WTC11 (cell line): ENCODE measurements around the gene PLEKHB1.

ENCODE experiments used
- MLX ChIP-seq: sonication (generic); formaldehyde crosslinking; IDR thresholded peaks from 2 replicates; pipeline ENCODE4 v1.8.1; 2023; ENCODE audit warnings: mild to moderate bottlenecking, missing genetic modification reagents, moderate library complexity
- SP1 ChIP-seq: sonication (generic); formaldehyde crosslinking; conservative IDR thresholded peaks from 2 replicates; pipeline ENCODE4 v1.8.1; 2022; ENCODE audit warnings: missing genetic modification reagents
- USF2 ChIP-seq: sonication (generic); formaldehyde crosslinking; IDR thresholded peaks from 2 replicates; pipeline ENCODE4 v1.8.1; 2023; ENCODE audit warnings: mild to moderate bottlenecking, missing genetic modification reagents, moderate library complexity
- TF ChIP-seq, protein P1 (sequence below): sonication (generic); formaldehyde crosslinking; IDR thresholded peaks from 2 replicates; pipeline ENCODE4 v1.8.1; 2022; ENCODE audit warnings: missing genetic modification reagents, borderline replicate concordance
- TF ChIP-seq, protein P2 (sequence below): sonication (generic); formaldehyde crosslinking; IDR thresholded peaks from 2 replicates; pipeline ENCODE4 v1.8.0; 2022; ENCODE audit warnings: mild to moderate bottlenecking, missing genetic modification reagents

DNA sequence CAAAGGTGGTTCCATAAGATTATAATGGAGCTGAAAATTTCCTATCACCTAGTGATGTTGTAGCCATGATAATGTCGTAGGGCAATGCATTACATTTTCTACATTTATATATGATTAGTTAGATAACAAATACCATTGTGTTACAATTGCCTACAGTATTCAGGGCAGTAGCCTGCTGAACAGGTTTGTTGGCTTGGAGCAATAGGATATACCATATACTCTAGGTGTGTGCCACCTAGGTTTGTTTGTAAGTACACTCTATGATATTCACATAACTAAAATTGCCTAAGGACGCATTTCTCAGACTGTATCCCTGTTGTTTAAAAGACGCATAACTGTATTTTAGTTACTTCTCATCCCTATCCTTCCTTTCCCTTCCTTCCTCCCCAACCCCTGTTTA is 13.6 kb downstream of the PLEKHB1 start:
- TF ChIP-seq SP1: no peak
- TF ChIP-seq, protein P1, sequence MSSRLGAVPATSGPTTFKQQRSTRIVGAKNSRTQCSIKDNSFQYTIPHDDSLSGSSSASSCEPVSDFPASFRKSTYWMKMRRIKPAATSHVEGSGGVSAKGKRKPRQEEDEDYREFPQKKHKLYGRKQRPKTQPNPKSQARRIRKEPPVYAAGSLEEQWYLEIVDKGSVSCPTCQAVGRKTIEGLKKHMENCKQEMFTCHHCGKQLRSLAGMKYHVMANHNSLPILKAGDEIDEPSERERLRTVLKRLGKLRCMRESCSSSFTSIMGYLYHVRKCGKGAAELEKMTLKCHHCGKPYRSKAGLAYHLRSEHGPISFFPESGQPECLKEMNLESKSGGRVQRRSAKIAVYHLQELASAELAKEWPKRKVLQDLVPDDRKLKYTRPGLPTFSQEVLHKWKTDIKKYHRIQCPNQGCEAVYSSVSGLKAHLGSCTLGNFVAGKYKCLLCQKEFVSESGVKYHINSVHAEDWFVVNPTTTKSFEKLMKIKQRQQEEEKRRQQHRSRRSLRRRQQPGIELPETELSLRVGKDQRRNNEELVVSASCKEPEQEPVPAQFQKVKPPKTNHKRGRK (CRISPR knock-in tag): no peak
- TF ChIP-seq, protein P2, sequence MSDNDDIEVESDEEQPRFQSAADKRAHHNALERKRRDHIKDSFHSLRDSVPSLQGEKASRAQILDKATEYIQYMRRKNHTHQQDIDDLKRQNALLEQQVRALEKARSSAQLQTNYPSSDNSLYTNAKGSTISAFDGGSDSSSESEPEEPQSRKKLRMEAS (CRISPR knock-in tag): no peak
- TF ChIP-seq MLX (CRISPR knock-in tag): no peak
- TF ChIP-seq USF2: no peak
